ENCODE measurements around the gene ZNF423. TPM values are rescaled to one million over a fixed set of nuclear protein-coding genes. Genes with fewer than 3 reads are reported as not detected.

The ZNF423 gene
- total and polyA plus RNA-seq, 2 of the 13 experiments (the other 11 are each of a cell fraction or from before 2014, with no cell fraction given), result 0.07 to 0.31 TPM

GRCh38 chr16:49900875-49901274 is 45.0 kb upstream of the ZNF423 start (continued):
- no peak for TF ChIP-seq ZNF556 (CRISPR knock-in tag; IDR thresholded peaks at IDR 0.05; ENCODE audit: borderline replicate concordance)

DNA sequence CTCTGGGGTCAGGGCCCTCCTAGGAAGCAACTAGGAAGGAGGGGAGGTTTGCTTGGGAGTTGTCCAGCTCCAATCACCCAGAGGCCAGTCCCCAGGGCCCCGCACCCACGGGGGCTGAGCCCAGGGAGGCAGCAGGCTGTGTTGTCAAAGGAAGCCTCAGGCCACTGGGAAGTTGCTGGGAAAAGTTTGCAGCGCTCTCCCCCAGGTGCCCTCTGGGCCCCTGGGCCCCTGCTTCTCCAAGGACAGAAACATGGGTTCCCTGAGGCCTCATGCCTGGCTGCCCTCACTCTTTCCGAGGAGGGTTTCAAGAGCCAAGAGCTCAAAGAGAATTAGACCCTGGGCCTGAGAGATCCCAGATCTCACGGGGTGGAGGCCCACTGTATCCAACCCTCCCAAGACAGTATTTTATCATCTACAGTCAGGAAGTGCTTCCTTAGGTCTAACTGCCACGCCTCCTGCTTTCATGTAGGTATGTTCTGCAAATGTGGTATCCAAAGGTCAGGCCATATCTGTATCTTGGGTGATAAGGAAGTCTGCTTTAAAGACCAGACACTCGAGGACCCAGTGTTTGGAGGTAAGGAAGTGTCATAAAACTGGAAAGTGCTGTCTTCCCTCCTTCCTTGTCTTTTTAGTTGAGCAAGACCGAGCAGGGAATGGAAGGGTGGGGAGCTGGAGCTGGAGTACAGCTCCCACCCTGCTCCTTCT is 44.2 kb upstream of the ZNF423 start:
- DNase-seq (ENCODE audit: low spot score) (no peak), ATAC-seq (no peak), FAIRE-seq (no peak)
- in situ Hi-C loops (cut with HindIII; ENCODE audit: extremely low pct_ligation_motif_present, low pct_unique_long_range_greater_than_20kb), result no loop called here
- TF ChIP-seq TARDBP (CRISPR knock-in tag; IDR thresholded peaks at IDR 0.05) (no peak), ZC3H4 (CRISPR knock-in tag; IDR thresholded peaks at IDR 0.05; ENCODE audit: borderline replicate concordance) (no peak), ZBTB7B (CRISPR knock-in tag; IDR thresholded peaks at IDR 0.05) (no peak), FOXM1 (CRISPR knock-in tag; IDR thresholded peaks at IDR 0.05) (no peak), ZFYVE20 (CRISPR knock-in tag; IDR thresholded peaks at IDR 0.05; ENCODE audit: borderline replicate concordance, low read depth) (no peak), MNT (IDR thresholded peaks at IDR 0.05) (no peak)
- TF ChIP-seq, protein P1, sequence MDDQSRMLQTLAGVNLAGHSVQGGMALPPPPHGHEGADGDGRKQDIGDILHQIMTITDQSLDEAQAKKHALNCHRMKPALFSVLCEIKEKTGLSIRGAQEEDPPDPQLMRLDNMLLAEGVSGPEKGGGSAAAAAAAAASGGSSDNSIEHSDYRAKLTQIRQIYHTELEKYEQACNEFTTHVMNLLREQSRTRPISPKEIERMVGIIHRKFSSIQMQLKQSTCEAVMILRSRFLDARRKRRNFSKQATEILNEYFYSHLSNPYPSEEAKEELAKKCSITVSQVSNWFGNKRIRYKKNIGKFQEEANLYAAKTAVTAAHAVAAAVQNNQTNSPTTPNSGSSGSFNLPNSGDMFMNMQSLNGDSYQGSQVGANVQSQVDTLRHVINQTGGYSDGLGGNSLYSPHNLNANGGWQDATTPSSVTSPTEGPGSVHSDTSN (CRISPR knock-in tag; IDR thresholded peaks at IDR 0.05; ENCODE audit: borderline replicate concordance), result no peak
- intact Hi-C loops (cut with micrococcal nuclease; ENCODE audit: unreplicated experiment), result loop anchor here (10.0 kb wide), 1 partner anchor 865 kb away; no protein-coding TSS in a partner anchor
- no peaks in the 10 kb centered on the region for H3K79me2 ChIP-seq (ENCODE audit: insufficient read depth, low read length)
- H3K4me1 ChIP-seq (ENCODE audit: insufficient read depth, low read length), result no peaks in the 10 kb centered on the region
- no peak overlapping the region for H3K27ac ChIP-seq (ENCODE audit: extremely low read length, insufficient read depth, low read length)
- ChIA-PET POLR2A (no interaction called here), CTCF (ENCODE audit: low intra/inter-chr PET ratio, low total read pairs) (no interaction called here)
- H3K9me3 ChIP-seq (ENCODE audit: low read length), result no peaks in the 10 kb centered on the region
- no peaks in the 10 kb centered on the region for H4K20me1 ChIP-seq (ENCODE audit: insufficient read depth, low read length)
- no peak overlapping the region for H3K4me3 ChIP-seq (replicated peaks in 1 of 3; ENCODE audit: insufficient read depth in 1 of 3, low read depth in 2 of 3, low read length in 3 of 3)
- H3K27me3 ChIP-seq (ENCODE audit: control insufficient read depth in 1 of 2, insufficient read depth in 2 of 2, low read length in 2 of 2), result peaks cover 4 to 16% of the 10 kb centered on the region in 2 experiments; a peak in 3 of 5 replicates
- H3K4me2 ChIP-seq (ENCODE audit: low read depth, low read length), result no peak overlapping the region
- H3K9ac ChIP-seq (ENCODE audit: insufficient read depth, low read depth, low read length), result no peak overlapping the region
- H2AFZ ChIP-seq (ENCODE audit: low read length), result no peak overlapping the region
- WGBS (ENCODE audit: low lambda C conversion rate), result 2% methylated on average over 4 of the region's 8 CpGs
- no TSS peak for BruUV-seq (replicated peaks)
- no peaks in the 10 kb centered on the region for H3K36me3 ChIP-seq (replicated peaks in 1 of 2; ENCODE audit: control insufficient read depth in 1 of 2, insufficient read depth in 2 of 2, low read length in 2 of 2)

Measured in HepG2 (cell line).